GM12875 (cell line): ENCODE measurements around the gene SCCPDH.
"Not testable (repeated sequence)": the region's sequence is repeated elsewhere in the genome, so short reads cannot be mapped to it uniquely, and the experiment has no call there.

Experiments
- H3K4me3 ChIP-seq: one replicate; pipeline ENCODE4 v1.5.1; 2011; ENCODE audit warnings: low read depth, low read length, control low read depth
- TF ChIP-seq, protein P1 (sequence below): IDR thresholded peaks from 2 replicates; pipeline ENCODE4 v1.5.1; 2011; ENCODE audit warnings: low read depth, mild to moderate bottlenecking, control low read depth, inconsistent platforms, low read length, moderate library complexity, borderline replicate concordance; ENCODE audit not compliant: insufficient read depth

SCCPDH gene

DNA sequence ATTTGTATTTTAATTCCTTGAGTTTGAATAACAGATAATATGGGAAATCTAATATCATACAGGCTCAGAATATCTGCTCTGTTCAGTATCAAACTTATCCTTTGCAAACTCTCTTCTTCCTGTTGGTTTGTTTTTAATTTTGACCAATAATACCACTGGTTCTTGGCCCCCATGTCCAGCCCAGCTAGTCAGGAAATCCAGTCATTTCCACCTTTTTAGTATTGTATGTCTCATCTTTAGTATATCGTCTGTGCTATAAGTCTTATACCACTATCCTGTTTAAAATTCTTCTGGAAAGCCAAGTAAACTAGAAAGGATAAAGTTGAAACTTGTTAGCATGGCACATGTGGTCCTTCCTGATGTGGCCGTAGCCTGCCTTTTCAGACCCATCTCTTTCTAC, 10.7 kb downstream of the SCCPDH start:
- TF ChIP-seq, protein P1, sequence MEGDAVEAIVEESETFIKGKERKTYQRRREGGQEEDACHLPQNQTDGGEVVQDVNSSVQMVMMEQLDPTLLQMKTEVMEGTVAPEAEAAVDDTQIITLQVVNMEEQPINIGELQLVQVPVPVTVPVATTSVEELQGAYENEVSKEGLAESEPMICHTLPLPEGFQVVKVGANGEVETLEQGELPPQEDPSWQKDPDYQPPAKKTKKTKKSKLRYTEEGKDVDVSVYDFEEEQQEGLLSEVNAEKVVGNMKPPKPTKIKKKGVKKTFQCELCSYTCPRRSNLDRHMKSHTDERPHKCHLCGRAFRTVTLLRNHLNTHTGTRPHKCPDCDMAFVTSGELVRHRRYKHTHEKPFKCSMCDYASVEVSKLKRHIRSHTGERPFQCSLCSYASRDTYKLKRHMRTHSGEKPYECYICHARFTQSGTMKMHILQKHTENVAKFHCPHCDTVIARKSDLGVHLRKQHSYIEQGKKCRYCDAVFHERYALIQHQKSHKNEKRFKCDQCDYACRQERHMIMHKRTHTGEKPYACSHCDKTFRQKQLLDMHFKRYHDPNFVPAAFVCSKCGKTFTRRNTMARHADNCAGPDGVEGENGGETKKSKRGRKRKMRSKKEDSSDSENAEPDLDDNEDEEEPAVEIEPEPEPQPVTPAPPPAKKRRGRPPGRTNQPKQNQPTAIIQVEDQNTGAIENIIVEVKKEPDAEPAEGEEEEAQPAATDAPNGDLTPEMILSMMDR, result no peak
- H3K4me3 ChIP-seq, result no peak overlapping the region

DNA sequence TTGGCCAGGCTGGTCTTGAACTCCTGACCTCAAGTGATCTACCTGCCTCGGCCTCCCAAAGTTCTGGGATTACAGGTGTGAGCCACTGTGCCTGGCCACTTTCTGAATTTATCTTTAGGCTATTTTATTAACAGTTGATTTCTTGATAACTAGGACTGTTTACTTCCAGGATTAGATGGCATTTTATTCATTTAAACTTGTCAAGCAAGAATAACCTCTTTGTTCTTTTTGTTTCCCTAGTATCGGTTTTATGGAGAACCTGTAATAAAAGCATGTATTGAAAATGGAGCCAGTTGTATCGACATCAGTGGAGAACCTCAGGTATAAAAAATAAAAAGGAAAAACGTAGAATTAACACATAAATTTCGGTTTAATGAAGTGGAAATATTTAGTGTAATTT, 11.5 kb downstream of the SCCPDH start:
- no peak overlapping the region for H3K4me3 ChIP-seq
- TF ChIP-seq, protein P1, result no peak

GRCh38 chr1:246742396-246742795, 18.2 kb downstream of the SCCPDH start:
- H3K4me3 ChIP-seq, result no peak overlapping the region
- TF ChIP-seq, protein P1, result no peak

DNA sequence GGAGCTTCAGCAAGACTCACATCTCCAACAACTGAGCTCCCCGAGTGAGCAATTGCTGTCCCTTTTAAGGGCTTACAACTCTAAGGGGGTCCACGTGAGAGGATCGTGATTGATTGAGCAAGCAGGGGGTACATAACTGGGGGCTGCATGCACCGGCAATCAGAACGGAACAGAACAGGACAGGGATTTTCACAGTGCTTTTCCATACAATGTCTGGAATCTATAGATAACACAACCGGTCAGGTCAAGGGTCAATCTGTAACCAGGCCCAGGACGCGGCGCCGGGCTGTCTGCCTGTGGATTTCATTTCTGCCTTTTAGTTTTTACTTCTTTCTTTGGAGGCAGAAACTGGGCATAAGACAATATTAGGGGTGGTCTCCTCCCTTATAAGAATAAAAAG, 21.9 kb downstream of the SCCPDH start:
- not testable (repeated sequence) for H3K4me3 ChIP-seq

GRCh38 chr1:246748006-246748405, 23.8 kb downstream of the SCCPDH start:
- H3K4me3 ChIP-seq, result no peak overlapping the region
- TF ChIP-seq, protein P1, result no peak

GRCh38 chr1:246748867-246749266, 24.7 kb downstream of the SCCPDH start:
- no peak overlapping the region for H3K4me3 ChIP-seq
- TF ChIP-seq, protein P1, result no peak

DNA sequence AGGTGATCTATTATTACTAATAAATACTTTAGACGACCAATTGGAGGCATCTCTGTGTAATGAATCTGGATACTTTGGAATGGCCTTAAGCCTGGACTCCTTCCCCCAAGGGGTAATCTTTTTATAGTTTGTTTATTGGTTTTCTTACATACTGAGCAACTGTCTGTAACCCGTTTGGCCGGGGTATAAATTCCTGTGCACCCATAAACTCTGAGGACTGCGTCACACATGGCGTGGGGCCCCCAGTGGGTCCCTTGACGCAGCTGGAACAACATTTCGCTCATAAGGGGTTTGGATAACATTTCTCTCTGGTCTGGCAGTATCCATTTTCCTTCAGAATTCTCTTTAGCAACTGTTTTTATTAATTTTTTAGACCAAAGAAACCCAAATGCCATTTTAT, 26.5 kb downstream of the SCCPDH start:
- no peak overlapping the region for H3K4me3 ChIP-seq
- TF ChIP-seq, protein P1, result no peak
